Fibroblast of skin of left biceps (primary cell): ENCODE results near the gene HDAC1.

Experiments
- DNase-seq, 2 experiments: peaks; one replicate each; pipeline ENCODE4 v3.0.0-alpha.2; 2013; ENCODE audit warnings: low read depth in 2 of 2

Gene HDAC1

GRCh38 chr1:32373996-32374592 is 82.2 kb downstream of the HDAC1 start:
- DNase-seq = no peak

GRCh38 chr1:32376199-32376598 is 84.3 kb downstream of the HDAC1 start:
- no peak for DNase-seq

- no peak for DNase-seq
Measured at GRCh38 chr1:32377541-32378220, 85.8 kb downstream of the HDAC1 start.

GRCh38 chr1:32380057-32380456 is 88.2 kb downstream of the HDAC1 start:
- no peak for DNase-seq
